BLaER1 treated with 17β-estradiol and CSF1 and Interleukin-3, amounts not matched to agents 10 nM and 100 nM (cell line): ENCODE measurements around the gene CHRNB4.
"Not testable (repeated sequence)": the region's sequence is repeated elsewhere in the genome, so short reads cannot be mapped to it uniquely, and the experiment has no call there.

ENCODE experiments used
- H3K27ac ChIP-seq, 11 experiments: shearing (Covaris generic); formaldehyde crosslinking; 2 replicates each; pipeline ENCODE4 v1.8.1; 2022
- H3K27me3 ChIP-seq, 11 experiments: shearing (Covaris generic); formaldehyde crosslinking; 2 replicates each; pipeline ENCODE4 v1.8.1; 2022
- H3K36me3 ChIP-seq, 11 experiments: shearing (Covaris generic); formaldehyde crosslinking; 2 replicates each; pipeline ENCODE4 v1.8.1; 2022
- H3K4me1 ChIP-seq, 10 experiments: shearing (Covaris generic); formaldehyde crosslinking; 2 replicates each; pipeline ENCODE4 v1.8.1; 2022
- H3K4me2 ChIP-seq, 11 experiments: shearing (Covaris generic); formaldehyde crosslinking; 2 replicates each; pipeline ENCODE4 v1.8.1; 2022
- H3K4me3 ChIP-seq, 10 experiments: shearing (Covaris generic); formaldehyde crosslinking; 2 replicates each; pipeline ENCODE4 v1.8.1; 2022
- H3K9ac ChIP-seq, 11 experiments: shearing (Covaris generic); formaldehyde crosslinking; 2 replicates each; pipeline ENCODE4 v1.8.1; 2022
- H3K9me3 ChIP-seq, 11 experiments: shearing (Covaris generic); formaldehyde crosslinking; replicated peaks in 1 of 11; 2 replicates each; pipeline ENCODE4 v1.8.1; 2022
- H4K20me1 ChIP-seq, 11 experiments: shearing (Covaris generic); formaldehyde crosslinking; 2 replicates each; pipeline ENCODE4 v1.8.1; 2022
- Cebpa-rat ChIP-seq, 11 experiments: shearing (Covaris generic); IDR thresholded peaks; 2 replicates each; pipeline ENCODE4 v1.8.1; 2022

Gene CHRNB4, protein sequence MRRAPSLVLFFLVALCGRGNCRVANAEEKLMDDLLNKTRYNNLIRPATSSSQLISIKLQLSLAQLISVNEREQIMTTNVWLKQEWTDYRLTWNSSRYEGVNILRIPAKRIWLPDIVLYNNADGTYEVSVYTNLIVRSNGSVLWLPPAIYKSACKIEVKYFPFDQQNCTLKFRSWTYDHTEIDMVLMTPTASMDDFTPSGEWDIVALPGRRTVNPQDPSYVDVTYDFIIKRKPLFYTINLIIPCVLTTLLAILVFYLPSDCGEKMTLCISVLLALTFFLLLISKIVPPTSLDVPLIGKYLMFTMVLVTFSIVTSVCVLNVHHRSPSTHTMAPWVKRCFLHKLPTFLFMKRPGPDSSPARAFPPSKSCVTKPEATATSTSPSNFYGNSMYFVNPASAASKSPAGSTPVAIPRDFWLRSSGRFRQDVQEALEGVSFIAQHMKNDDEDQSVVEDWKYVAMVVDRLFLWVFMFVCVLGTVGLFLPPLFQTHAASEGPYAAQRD

DNA sequence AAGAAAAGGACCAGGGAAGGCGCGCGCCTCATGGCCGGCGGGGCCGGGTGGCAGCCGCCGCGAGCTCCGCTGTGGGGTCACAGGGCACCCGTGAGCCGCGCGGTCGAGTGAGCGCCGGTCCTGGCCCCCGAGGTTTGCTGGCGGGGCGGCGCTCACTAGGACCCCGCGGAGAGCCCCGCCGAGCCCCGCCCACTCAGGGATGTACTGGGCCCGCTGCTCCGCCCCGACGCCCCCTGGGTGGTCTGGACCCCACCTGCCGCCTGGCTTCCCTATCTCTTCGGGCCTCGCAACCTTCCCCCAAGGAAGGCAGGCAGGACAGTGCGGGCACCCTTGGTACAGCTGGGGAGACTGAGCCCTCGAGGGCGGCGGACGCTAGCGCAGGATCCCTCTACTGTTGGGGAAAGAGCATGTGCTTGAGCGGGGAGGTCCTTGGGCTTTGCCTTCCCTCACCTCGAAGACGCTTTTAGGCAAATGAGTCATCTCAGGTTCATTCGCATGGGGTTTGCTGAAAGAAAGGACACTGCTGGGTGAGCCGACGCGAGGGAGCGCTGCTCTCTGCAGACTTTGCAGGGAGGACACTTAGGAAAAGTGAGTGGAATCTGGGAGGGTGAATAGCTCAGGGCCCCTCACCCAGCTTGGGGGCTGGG, at the start of gene CHRNB4:
TSS of gene CHRNB4 (minus strand) at position 109 of the 647 bp plus-strand sequence. CDS start at position 32, 77 bp downstream.
- Histone ChIP-seq H3K36me3 (no peaks in the 10 kb centered on the region), H3K4me1 (peaks cover 6 to 20% (median 18%) of the 10 kb centered on the region in 10 experiments; a peak in 19 of 20 replicates), H3K9me3 (no peaks in the 10 kb centered on the region), H3K4me2 (peak within 1 kb of the TSS; percentile 83 to 98 (median 91)), H3K27me3 (peaks cover 0 to 8% (median 0%) of the 10 kb centered on the region in 11 experiments; a peak in 3 of 22 replicates), H4K20me1 (peaks cover 0 to 9% (median 0%) of the 10 kb centered on the region in 11 experiments; a peak in 2 of 22 replicates), H3K4me3 (peak within 1 kb of the TSS; percentile 58 to 74 (median 63)), H3K27ac (peak within 1 kb of the TSS in 8 of 11 experiments; percentile 29 to 54 (median 40); a peak in 10 of 22 replicates), H3K9ac (peak within 1 kb of the TSS; percentile 61 to 76 (median 74))
- no peak for TF ChIP-seq Cebpa-rat (IDR thresholded peaks at IDR 0.05)

DNA sequence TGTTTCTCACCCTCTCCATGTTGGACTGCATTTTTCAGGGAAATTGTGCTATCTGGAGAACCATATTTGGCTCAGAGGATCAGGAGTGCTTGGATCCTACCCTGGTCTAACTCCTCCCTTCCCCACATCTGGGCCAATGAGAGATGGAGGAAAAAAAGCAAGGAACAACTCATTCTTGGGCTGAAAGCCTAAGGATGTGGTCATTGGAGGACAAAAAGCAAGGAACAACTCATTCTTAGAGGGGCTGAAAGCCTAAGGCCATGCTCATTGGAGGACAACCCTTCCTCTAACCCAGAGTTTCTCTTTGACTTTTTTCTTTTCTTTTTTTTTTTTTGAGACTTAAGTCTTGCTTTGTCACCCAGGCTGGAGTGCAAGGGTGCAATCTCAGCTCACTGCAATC, 48.6 kb upstream of the CHRNB4 start:
- no peak for TF ChIP-seq Cebpa-rat (IDR thresholded peaks at IDR 0.05)
- no peak overlapping the region for H3K27ac ChIP-seq
- no peak overlapping the region for H3K4me3 ChIP-seq
- no peak overlapping the region for H3K4me2 ChIP-seq
- H3K27me3 ChIP-seq: no peaks in the 10 kb centered on the region
- H3K9ac ChIP-seq: no peak overlapping the region
- H3K9me3 ChIP-seq: peaks cover 0 to 1% (median 0%) of the 10 kb centered on the region in 11 experiments; a peak in 1 of 22 replicates
- peaks cover 16 to 46% (median 38%) of the 10 kb centered on the region in 10 experiments; a peak in 19 of 20 replicates for H3K4me1 ChIP-seq
- no peaks in the 10 kb centered on the region for H4K20me1 ChIP-seq
- H3K36me3 ChIP-seq: no peaks in the 10 kb centered on the region

DNA sequence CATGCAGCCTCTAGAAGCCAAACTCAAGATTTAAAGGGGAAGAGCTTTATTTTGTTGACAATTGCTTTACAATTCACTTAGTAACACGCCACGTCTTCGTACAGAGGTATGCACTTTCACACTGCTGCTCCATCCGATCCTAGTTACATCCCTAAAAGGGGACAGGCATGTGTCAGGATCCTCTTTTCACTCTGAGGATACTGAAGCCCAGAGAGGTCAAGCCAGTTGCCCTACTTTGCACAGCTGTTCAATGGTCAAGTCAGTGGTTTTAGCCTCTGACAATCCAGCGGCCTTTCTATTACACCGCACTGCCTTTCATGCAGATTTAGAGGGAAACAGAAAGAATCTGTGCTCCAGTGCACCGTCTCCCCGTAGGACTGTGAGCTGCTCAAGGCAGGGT, 44.9 kb upstream of the CHRNB4 start:
- H3K27ac ChIP-seq: no peak overlapping the region
- no peak overlapping the region for H3K4me3 ChIP-seq
- H3K4me1 ChIP-seq: peaks cover 26 to 44% (median 38%) of the 10 kb centered on the region in 10 experiments
- peaks cover 0 to 4% (median 0%) of the 10 kb centered on the region in 11 experiments; a peak in 2 of 22 replicates for H3K9me3 ChIP-seq
- no peaks in the 10 kb centered on the region for H3K36me3 ChIP-seq
- H4K20me1 ChIP-seq: no peaks in the 10 kb centered on the region
- H3K9ac ChIP-seq: no peak overlapping the region
- no peaks in the 10 kb centered on the region for H3K27me3 ChIP-seq
- H3K4me2 ChIP-seq: peak overlapping the region in 9 of 11 experiments; percentile 6 to 54 (median 42); a peak in 15 of 22 replicates
- TF ChIP-seq Cebpa-rat (IDR thresholded peaks at IDR 0.05): no peak

DNA sequence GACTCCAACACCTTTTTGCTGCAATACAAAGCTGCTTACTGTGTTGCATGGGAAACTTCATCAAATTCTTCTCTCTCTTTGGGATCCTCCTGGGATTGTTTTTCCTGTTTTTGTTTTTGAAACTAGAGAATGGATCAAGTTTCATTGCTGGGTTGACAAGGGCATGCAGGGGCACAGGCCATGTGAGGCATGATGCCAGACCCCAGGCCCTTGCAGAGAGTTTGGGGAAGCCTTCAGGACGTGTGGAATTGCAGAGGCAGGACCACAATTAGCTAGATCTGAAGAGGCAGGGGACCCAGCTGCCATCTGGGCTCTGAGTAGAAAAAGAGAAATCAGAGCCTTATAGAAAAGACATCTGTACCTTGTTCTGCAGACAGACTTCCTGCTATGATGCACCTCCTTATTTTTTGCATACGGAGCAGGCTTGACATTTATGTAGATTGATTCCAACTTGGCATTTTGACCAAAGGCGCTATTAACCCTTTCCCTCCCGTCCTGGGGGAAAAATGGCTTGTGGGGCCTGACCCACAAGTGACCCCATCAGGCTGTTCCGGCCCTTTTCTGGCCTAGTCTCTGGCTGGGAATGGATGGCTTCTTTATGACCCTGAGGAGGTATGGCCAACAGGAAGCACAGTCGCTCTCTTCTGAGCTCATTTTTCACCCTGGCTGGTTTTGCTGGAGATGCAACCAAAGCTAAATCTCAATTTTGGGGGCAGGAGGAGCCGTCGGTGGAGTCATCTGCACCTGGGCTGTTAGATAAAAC, 44.3 kb upstream of the CHRNB4 start:
- Histone ChIP-seq H3K9ac (no peak overlapping the region), H3K27me3 (no peaks in the 10 kb centered on the region), H3K4me2 (peak overlapping the region in 10 of 11 experiments; percentile 6 to 54 (median 40); a peak in 16 of 22 replicates), H4K20me1 (no peaks in the 10 kb centered on the region), H3K4me1 (peaks cover 32 to 48% (median 43%) of the 10 kb centered on the region in 10 experiments), H3K27ac (no peak overlapping the region), H3K9me3 (peaks cover 0 to 4% (median 0%) of the 10 kb centered on the region in 11 experiments; a peak in 2 of 22 replicates), H3K4me3 (no peak overlapping the region), H3K36me3 (no peaks in the 10 kb centered on the region)
- TF ChIP-seq Cebpa-rat (IDR thresholded peaks at IDR 0.05): no peak

DNA sequence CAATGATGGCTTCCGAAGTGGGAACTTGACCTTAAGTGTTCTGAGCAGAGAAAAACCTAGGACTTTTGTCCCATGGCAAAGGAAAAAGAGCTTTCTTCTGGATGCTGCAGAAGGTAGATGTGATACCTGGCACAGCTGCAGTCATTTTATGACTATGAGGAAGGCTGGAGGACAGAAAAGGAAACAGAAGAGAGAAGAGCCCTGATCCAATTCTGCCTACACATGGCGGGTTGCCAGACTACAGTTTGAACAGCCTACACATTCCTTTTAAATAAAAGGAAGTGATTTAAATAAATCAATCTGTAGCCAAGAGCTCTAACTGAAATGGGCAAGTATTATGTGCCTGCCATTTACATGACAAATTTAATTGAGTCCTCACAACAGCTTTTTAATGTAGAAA, 43.6 kb upstream of the CHRNB4 start:
- H3K9ac ChIP-seq: no peak overlapping the region
- no peak for TF ChIP-seq Cebpa-rat (IDR thresholded peaks at IDR 0.05)
- no peak overlapping the region for H3K27ac ChIP-seq
- peak overlapping the region in 9 of 11 experiments; percentile 10 to 54 (median 42); a peak in 12 of 22 replicates for H3K4me2 ChIP-seq
- H3K4me3 ChIP-seq: no peak overlapping the region
- H3K27me3 ChIP-seq: no peaks in the 10 kb centered on the region
- peaks cover 0 to 4% (median 0%) of the 10 kb centered on the region in 11 experiments; a peak in 2 of 22 replicates for H3K9me3 ChIP-seq
- H3K4me1 ChIP-seq: peaks cover 33 to 50% (median 45%) of the 10 kb centered on the region in 10 experiments
- H4K20me1 ChIP-seq: no peaks in the 10 kb centered on the region
- no peaks in the 10 kb centered on the region for H3K36me3 ChIP-seq

DNA sequence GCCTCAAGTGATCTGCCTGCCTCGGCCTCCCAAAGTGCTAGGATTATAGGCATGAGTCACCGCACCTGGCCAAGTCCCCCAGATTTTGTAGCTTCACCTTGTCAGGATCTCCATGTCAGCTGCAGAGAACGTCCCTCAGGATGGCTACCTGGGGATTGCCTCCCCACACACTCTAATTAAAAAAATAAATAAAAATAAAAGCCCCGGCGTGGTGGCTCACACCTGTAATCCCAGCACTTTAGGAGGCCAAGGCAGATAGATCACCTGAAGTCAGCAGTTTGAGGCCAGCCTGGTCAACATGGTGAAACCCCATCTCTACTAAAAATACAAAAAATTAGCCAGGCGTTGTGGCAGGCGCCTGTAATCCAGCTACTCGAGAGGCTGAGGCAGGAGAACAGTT, 42.6 kb upstream of the CHRNB4 start:
- H3K4me1 ChIP-seq: peaks cover 33 to 50% (median 45%) of the 10 kb centered on the region in 10 experiments
- not testable (repeated sequence) for H3K4me3 ChIP-seq, H3K27me3 ChIP-seq, H3K36me3 ChIP-seq, H3K27ac ChIP-seq, H4K20me1 ChIP-seq, H3K9ac ChIP-seq, H3K9me3 ChIP-seq, H3K4me2 ChIP-seq

DNA sequence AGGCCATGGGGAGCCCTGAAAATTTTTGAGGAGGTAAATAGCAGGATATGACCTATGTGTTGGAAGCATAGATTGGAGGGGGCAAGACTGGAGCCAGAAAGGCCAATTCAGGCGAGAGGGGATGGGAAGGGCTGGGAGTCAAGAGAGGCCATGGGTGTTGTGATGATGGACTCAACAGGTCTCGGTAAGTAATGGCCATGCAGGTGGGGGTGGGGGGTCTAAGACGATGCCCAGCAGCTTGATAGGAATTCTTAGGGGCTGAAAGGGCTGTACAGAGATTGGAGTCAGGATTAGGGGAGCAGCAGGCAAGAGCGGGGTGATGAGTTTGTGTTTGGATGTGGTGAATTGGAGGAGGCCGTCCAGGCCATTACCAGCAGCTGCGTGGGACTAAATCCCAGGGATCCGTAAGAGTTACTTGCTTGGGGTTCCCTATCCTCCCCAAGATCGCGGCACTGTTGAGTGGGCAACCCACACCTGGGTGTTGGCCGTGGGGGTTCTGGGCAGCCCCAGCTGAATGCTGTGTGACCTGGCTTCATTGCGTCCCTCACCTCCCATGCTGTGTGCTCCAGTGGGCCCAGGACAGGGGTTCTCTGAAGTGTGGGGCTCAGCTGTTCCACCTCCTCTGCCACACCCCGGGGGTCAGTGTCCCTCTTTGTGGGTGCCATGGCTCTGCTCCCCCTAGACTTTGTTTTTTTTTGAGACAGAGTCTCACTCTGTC, 41.8 kb upstream of the CHRNB4 start:
- peak overlapping the region; percentile 25 to 65 (median 56); a peak in 19 of 22 replicates for H3K4me2 ChIP-seq
- no peak overlapping the region for H3K4me3 ChIP-seq
- peaks cover 33 to 55% (median 52%) of the 10 kb centered on the region in 10 experiments for H3K4me1 ChIP-seq

More for the DNA sequence above, 41.8 kb upstream of the CHRNB4 start:
- no peak overlapping the region for H3K9ac ChIP-seq
- peaks cover 0 to 4% (median 0%) of the 10 kb centered on the region in 11 experiments; a peak in 2 of 22 replicates for H3K9me3 ChIP-seq
- TF ChIP-seq Cebpa-rat (IDR thresholded peaks at IDR 0.05): no peak
- H4K20me1 ChIP-seq: no peaks in the 10 kb centered on the region
- H3K36me3 ChIP-seq: no peaks in the 10 kb centered on the region
- H3K27ac ChIP-seq: no peak overlapping the region
- no peaks in the 10 kb centered on the region for H3K27me3 ChIP-seq
